GM21723 (cell line): ENCODE results near the gene CDC25B.
"Not testable (repeated sequence)": the region's sequence is repeated elsewhere in the genome, so short reads cannot be mapped to it uniquely, and the experiment has no call there.

ENCODE experiments used
- ATAC-seq: cut with Tn5 transposase; IDR thresholded peaks from one replicate; pipeline ENCODE4 v1.9.1; 2021; ENCODE audit warnings: mild to moderate bottlenecking, moderate library complexity; ENCODE audit not compliant: unreplicated experiment

Gene CDC25B

DNA sequence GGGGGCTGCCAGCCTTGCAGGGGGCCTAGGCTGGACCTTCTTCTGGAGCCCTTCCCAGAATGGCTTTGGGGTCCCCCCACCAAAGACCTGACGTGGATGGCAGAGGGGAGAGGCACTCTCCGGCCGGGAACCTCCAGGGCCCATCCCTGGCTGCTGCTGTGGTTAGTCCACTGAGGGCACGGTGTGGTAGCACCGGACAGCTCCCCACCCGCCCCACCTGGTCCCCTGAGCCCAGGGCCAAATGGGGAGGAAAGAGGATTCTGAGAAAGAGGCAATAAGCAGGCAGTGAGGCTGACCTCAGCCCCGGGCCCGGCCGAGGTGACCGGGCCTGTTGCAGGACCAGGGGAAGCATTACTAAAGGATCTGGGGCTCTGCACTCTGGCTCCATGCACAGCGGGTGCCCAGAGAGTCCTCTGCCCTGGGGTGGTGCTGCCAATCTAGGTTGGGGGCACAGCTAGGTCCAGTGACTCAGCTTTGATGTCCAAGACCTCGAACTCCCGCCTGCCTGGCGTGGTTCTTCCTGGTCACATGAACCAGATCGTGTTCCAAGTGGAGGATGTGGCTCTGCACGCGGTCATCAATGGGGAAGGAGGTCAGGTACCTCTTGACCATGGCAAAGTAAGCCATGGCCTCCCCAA is 11.8 kb upstream of the CDC25B start:
- no peak for ATAC-seq

DNA sequence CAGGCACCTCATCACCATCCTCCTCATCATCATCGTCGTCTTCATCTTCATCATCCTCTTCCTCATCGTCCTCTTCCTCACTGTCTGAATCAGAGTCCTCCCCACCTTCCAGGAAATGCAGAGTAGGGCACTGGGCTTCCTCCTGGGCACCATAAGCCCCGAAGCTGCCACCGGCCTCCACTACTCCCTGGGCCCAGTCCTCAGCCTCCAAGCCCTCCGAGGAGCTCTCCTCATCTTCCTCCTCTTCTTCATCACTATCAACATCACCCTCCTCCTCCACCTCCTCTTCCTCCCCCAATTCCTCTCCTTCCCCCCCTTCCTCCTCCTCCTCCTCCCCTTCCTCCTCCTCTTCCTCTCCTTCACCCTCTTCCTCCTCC is 11.3 kb upstream of the CDC25B start:
- no peak for ATAC-seq

DNA sequence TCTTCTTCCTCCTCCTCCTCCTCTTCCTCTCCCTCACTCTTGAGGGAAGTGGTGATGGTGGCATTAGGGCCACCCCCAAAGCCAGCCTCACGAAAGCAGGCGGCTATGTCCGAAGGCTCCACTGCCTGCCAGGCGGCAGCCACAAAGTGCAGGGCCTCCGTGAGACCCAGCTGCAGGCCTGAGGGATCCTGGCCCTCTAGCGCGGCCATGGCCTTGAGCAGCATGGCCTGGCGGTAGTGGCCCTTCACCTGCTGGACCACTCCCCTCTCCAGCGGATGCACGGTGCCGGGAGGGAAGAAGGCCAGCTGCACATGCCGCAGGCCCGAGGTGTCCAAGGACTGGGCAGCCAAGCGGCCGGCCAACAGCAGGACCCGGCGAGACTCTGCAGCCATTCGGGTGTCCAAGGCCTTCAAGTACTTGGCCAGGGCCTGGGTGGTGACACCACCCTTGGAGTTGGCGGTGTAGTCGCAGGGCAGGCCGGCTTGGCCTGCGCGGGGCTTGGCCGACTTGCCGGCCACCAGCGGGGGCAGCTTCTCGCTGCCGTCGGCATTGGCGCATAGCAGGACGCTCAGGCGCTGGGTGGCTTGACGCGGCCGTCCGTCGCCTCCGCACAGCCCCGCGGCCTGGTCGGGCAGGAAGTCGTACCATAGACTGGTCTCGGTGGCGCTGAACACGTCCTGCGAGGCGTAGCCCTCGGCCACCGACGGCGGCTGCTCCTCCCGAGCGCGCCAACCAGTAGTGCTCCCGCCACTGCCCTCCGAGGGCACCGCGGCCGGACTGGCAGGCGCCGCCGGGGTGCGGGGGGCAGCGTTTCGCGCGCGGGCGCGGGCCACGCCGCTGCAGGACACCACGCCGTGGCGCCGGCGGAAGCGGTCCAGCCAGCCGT is 10.6 kb upstream of the CDC25B start:
- ATAC-seq: no peak

DNA sequence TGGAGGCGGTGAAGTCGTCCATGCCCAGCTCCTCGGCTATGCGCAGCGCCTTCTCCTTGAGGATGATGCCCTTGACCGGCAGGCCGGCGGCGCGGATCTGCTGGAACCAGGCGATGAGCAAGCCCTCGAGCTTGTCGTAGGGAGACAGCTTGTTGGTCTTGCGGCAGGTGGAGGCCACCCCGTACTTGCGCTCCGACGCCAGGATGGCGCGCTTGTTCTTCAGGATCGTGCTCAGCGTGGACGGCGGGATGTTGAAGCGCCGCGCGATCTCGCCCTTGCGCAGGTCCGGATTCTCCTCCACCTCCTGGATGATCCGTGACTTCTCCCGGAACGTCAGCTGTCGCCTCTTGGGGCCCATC is 10.0 kb upstream of the CDC25B start:
- peak; percentile 7 for ATAC-seq

DNA sequence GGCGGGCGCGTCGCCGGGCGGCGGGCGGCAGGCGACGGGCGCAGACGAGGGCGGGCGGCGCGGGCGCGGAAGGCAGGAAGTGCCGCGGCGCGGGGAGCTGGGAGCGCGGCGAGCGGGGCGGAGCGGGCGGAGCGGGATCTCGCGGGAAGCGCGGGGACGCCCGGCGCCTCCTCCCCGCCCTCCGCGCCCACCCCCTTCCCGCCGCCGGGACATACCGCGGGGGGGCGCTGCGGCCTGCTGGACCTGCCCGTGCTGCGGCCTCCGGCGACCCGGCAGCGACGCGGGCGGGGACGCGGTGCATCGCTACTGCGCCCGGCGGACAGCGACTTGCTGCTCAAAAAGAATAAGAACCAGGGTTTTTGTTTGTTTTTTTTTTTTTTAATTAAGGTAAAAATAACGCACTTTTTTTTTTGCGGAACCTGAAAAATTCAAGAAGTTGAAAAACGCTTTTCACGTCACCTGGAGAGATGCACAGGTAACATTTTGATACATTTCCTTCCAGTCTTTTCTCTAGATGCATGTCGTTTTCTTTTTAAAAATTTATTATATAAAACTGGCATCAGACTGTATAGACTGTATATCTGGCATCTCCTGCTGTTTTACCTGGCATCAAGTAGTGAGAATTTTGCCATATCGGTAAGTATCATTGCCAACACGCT is 9.3 kb upstream of the CDC25B start, which contains the start of gene CENPB:
Gene CENPB (minus strand): TSS at position 76 of the 659 bp plus-strand sequence. CDS start 257 bp downstream, outside the sequence.
- ATAC-seq: peak; percentile 87

DNA sequence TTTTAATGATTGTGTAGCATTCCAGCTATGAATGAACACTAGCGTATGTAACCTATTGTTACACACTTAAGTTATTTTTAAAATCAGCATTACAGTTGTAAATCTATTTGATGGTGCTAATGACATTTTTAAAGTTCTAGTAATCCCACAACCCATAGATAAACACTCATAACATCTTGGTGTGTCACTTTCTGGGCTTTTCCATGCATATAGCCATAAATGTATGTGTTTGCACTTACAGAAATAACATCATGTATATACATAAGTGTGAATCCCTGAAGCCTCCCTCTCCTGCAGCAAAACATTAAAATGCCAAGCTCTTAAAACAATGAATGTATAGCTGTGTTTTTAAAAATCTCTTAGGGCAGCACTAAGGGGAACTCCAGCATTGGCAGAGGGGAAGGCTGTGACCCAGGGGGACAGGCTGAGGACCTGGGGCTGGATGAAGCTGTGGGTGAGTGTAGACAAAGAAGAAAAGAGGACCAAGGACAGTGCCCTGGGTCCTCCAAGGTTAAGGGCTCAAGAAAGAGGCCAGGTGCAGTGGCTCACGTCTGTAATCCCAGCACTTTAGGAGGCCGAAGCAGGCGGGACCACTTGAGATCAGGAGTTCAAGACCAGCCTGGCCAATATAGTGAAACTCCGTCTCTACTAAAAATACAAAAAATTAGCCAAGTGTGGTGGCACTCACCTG is 8.6 kb upstream of the CDC25B start:
- no peak for ATAC-seq

DNA sequence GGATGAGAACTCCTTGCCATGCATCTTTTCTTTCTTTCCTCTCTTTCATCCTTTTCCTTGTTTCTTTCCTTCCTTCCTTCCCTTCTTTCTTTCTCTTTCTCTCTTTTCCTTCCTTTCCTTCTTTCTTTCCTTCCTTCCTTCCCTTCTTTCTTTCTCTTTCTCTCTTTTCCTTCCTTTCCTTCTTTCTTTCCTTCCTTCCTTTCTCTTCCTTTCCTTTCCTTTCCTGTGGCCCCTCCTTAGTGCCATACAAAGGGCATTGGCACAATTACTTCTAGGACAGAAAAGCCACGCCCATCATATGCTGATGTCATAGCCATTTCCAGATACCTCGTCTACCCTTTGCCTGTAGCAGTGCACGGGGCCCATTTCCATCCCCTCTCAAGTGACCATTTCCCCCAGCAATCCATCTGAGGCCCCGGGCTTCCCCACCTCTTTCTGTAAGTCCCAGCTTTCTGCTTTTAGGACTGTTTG is 7.4 kb upstream of the CDC25B start:
- ATAC-seq: no peak

DNA sequence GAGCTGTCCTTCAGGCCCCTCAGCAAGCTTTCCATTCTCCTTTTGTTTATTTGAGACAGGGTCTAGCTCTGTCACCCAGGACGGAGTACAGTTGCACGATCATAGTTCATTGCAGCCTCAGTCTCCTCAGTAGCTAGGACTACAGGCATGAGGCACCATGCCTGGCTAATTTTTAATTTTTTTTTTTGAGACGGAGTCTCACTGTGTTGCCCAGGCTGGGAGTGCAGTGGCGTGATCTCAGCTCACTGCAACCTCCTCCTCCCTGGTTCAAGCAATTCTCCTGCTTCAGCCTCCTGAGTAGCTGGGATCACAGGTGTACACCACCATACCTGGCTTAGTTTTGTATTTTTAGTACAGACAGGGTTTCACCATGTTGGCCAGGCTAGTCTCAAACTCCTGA is 6.9 kb upstream of the CDC25B start:
- ATAC-seq: not testable (repeated sequence)

DNA sequence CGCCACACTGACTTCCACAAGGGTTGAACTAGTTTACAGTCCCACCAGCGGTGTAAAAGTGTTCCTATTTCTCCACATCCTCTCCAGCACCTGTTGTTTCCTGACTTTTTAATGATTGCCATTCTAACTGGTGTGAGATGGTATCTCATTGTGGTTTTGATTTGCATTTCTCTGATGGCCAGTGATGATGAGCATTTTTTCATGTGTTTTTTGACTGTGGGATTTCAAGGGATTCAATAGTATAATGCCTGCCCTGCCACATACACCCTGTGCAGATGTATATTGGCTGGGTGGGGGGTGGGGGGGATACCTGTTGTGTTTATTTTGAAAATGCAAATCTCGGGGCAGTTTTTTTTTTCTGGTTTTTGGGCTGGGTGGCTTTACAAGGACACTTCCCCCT is 1.9 kb upstream of the CDC25B start:
- not testable (repeated sequence) for ATAC-seq

DNA sequence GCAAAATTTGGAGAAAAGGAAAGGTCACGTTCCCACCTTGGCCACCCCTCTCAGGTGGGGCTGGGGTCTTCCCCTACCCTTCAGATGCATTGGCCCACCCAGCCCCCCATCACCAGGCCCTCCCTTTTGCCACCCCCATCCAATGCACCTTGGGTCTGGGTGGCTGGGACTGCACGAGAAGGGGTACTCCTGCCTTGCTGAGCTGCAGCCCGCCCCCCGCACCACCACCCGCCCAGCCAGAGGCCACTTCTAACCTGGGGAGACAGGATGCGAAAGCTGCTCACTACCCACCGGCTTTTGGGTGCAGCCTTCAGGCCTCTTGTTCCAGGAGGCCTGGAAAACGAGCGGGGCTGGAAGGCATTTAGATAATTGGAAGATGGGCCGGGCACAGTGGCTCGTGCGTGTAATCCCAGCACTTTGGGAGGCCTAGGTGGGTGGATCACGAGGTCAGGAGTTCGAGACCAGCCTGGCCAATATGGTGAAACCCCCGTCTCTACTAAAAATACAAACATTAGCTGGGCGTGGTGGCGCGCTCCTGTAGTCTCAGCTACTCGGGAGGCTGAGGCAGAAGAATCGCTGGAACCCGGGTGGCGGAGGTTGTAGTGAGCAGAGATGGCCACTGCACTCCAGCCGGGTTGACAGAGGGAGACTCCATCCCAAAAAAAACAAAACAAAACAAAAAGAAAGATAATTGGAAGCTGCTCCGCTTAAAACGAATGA is 1.2 kb upstream of the CDC25B start:
- no peak for ATAC-seq

DNA sequence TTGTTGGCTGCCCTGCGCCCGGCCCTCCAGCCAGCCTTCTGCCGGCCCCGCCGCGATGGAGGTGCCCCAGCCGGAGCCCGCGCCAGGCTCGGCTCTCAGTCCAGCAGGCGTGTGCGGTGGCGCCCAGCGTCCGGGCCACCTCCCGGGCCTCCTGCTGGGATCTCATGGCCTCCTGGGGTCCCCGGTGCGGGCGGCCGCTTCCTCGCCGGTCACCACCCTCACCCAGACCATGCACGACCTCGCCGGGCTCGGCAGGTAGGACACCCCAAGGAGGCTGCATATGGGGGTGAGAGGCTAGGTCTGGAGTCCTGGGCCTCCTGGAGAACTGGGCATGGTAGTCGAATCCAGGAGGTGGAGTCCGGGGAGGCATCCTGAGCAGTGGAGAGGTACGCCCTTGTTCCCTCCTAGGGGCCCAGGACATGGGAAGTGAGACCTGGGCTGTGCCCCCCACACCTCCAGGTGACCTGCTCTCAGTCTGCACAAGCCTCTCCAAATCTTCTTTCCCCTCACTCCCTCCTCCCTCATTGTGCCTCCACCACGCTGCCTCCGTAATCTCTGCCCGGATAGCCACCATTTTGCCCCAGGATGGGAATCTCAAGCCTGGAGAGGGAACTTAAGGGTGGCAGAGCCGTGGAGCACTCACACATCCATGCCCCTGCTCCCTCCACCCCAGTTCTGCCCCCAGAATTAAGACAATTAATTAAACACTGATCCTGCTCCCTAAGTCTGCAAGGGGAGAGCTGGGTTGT is 541 bp downstream of the CDC25B start:
- ATAC-seq: no peak

DNA sequence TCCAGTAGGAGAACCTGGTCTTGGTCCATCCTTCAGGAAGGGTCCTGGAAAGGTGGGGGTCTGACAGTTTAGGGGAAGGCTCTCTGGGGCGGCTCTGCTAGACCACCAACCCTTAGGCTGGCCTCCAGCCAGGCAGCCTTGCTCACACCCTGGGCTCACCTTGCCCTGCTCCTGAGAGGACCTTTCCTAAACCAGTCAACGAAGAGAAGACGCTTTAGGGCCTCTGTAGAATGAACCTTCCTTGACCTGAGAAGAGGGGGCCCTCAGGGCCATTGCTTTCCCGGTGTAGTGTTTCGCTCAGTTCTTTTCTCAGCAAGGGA is 1.1 kb downstream of the CDC25B start:
- no peak for ATAC-seq

DNA sequence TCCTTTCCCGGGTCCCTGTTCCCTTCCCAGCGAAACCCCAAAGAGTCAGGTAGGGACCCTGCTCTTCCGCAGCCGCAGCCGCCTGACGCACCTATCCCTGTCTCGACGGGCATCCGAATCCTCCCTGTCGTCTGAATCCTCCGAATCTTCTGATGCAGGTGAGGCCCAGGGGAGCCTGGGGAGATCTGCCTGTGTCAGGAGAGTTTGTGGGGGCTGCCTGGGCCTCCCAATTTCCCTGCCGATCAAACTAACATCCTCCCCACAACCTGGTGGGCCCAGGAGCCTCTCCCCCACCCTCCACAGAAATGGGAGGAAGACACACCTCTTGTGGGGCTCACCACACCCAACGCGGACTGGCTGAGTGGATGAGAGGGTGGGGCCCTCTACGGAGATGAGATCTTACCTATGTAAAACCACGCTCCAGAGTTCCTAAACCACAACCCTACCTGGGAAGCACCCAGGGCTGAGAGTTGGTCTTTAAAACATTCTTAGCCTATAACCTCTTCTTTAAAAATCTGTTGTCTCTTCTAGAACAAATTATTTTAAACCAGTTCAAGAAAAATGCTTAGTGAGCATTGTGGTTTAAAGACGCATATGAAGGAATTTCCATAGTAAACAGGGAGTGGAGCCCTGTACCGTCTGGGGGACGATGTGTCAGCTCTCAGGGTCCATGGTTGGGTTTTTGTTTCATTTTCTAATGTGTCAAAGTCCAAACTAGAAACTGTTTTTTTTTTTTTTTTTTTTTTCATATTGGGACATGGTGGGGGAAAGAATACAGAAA is 1.7 kb downstream of the CDC25B start:
- ATAC-seq: no peak

DNA sequence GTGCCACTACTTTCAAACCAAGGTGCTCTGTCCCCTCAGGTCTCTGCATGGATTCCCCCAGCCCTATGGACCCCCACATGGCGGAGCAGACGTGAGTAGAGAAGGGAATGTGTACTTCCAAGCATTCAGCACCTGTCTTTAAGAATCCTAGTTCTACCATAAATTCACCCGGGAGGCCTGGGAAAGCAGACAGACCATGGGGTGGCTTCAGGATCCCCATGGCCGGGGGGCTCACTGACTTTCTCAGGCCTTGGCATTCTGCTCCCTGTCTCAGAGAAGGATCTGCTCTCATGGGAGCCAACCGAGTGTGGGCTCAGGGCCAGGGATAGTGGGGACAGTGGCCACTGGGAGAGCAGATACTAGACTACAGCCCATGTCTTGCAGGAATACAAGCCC is 2.3 kb downstream of the CDC25B start:
- no peak for ATAC-seq

DNA sequence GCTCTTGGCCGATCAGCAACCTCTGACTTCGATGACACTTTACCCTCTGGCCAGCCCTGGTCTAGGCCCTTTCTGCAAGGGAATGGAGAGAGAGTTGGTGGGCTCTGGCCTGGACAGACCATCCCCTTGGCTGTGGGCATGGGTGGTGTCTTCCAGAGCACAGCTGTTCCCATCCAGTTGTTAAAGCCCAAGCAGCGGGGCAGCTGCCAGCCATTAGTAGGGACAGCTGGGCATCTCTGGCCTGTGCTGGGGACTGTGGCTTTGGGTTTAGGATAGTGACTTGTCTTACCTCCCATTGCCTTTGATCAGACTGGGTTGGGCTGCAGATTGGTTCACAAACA is 2.8 kb downstream of the CDC25B start:
- ATAC-seq: no peak

DNA sequence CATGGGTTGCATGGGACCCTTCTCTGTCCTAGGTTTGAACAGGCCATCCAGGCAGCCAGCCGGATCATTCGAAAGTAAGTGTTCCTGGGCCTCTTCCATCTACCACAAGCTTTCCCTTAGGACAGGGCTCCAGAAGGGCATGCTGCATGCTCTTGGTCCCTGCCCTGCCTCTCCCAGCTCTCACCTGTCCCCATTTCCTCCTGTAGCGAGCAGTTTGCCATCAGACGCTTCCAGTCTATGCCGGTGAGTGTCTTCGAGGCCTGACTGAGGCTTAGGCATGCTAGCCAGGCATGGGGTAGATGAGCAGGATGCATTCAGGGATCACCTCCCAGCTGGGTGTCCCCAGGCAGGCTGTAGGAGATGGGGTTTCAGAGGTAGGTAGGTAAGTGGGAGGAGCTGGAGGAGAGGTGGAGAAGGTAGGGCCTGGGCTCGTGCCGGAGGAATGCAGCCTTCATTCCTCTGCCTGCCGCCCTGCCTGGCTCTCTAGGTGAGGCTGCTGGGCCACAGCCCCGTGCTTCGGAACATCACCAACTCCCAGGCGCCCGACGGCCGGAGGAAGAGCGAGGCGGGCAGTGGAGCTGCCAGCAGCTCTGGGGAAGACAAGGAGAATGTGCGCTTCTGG is 4.3 kb downstream of the CDC25B start:
- ATAC-seq: no peak

DNA sequence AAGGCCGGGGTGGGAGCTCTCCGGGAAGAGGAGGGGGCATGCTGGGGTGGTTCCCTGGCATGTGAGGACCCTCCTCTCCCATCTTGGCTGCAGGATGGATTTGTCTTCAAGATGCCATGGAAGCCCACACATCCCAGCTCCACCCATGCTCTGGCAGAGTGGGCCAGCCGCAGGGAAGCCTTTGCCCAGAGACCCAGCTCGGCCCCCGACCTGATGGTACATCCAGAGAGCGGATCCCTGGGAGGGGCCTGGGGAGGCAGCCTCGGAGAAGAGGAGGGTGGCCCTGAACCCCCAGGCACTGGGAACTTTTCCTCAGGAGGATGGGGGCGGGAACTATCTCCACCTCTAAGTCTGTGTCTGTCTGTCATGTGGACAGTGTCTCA is 4.8 kb downstream of the CDC25B start:
- no peak for ATAC-seq

DNA sequence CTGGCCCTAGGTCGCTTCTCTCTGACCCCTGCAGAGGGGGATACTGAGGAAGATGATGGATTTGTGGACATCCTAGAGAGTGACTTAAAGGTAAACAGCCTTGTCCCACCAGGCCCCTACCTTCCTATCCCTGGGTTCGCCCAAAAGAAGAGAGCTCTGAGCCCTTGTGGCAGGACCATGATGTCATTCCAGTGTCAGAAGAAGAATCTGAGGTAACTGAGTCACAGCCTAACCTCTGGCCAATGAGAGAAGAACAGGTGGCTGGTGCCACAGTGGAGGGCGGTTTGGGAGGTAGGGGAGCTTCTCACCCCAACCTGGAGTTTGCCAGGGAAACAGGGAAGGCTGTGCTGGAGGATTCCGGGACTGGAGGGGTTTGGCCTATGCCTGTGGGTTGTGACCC is 5.2 kb downstream of the CDC25B start:
- ATAC-seq: no peak

DNA sequence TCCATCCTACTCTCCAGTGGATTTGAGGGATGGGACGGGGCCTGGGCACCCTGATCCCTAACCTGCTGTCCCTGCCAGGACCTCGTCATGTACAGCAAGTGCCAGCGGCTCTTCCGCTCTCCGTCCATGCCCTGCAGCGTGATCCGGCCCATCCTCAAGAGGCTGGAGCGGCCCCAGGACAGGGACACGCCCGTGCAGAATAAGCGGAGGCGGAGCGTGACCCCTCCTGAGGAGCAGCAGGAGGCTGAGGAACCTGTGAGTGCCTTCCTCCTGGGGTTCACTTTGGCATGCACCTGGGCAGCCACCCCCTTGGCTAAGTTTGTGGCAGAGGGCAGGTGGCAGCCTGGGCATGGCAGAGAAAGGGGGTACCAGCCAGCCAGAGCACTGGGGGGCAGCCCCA is 5.7 kb downstream of the CDC25B start:
- ATAC-seq: no peak
